ENCODE measurements around the gene ALPK1. TPM values are rescaled to one million over a fixed set of nuclear protein-coding genes. Genes with fewer than 3 reads are reported as not detected.

The ALPK1 gene
- polyA plus RNA-seq, 1 of the 3 experiments (the other 2 are of a cell fraction) = 2.8 TPM

- no peaks in the 10 kb centered on the region for H3K9me3 ChIP-seq
- H3K4me3 ChIP-seq (ENCODE audit: low read depth in 2 of 2, low read length in 1 of 2) = no peak overlapping the region
- H3F3A ChIP-seq (replicated peaks; ENCODE audit: insufficient read depth) = no peaks in the 10 kb centered on the region
- H2AFZ ChIP-seq (ENCODE audit: low read depth) = no peak overlapping the region
- H3K79me2 ChIP-seq (ENCODE audit: insufficient read depth) = no peaks in the 10 kb centered on the region
- H3K4me1 ChIP-seq (ENCODE audit: control insufficient read depth in 1 of 2, insufficient read depth in 2 of 2, low read depth in 1 of 2, low read length in 1 of 2) = peaks cover 0 to 9% of the 10 kb centered on the region in 2 experiments; a peak in 2 of 4 replicates
- TF ChIP-seq RXRA (IDR thresholded peaks at IDR 0.05; ENCODE audit: borderline replicate concordance, low read depth) (no peak), EP300 (IDR thresholded peaks at IDR 0.05; ENCODE audit: borderline replicate concordance in 1 of 2, low read depth in 1 of 2, low read length in 1 of 2) (no peak), GABPA (IDR thresholded peaks at IDR 0.05; ENCODE audit: low read depth) (no peak), POLR2AphosphoS5 (IDR thresholded peaks at IDR 0.05; ENCODE audit: low read depth, low read length) (no peak)
- CTCF ChIA-PET = interaction anchor here (1.6 to 1.7 kb wide), 2 partner anchors 29 to 227 kb away, joined by 4 to 6 read pairs; no protein-coding TSS in a partner anchor
- no peak overlapping the region; a peak in 1 of 4 replicates for H3K27ac ChIP-seq (ENCODE audit: low read depth in 2 of 2, low read length in 1 of 2)
- no peak overlapping the region for H3K9ac ChIP-seq
- no peaks in the 10 kb centered on the region for H3K36me3 ChIP-seq (replicated peaks in 1 of 2; ENCODE audit: control insufficient read depth in 1 of 2, insufficient read depth in 2 of 2, low read length in 1 of 2)
- no peak for DNase-seq
- no peaks in the 10 kb centered on the region for H3K9me2 ChIP-seq
- no peak overlapping the region for H3K4me2 ChIP-seq
- no peaks in the 10 kb centered on the region for H4K20me1 ChIP-seq (ENCODE audit: insufficient read depth)
- H3K27me3 ChIP-seq (ENCODE audit: insufficient read depth) = no peaks in the 10 kb centered on the region
- WGBS (ENCODE audit: low lambda C conversion rate) = 84% methylated on average over 13 of the region's 13 CpGs
- POLR2A ChIA-PET = no interaction called here
Observed at GRCh38 chr4:112377594-112378242, 80.5 kb downstream of the ALPK1 start.

GRCh38 chr4:112378243-112378620 lies 81.1 kb downstream of the ALPK1 start:
- ChIA-PET CTCF (interaction anchor here (1.6 kb wide), 1 partner anchor 30 kb away, joined by 6 read pairs; no protein-coding TSS in a partner anchor), POLR2A (no interaction called here)
- H3K27me3 ChIP-seq (ENCODE audit: insufficient read depth) = no peaks in the 10 kb centered on the region
- no peaks in the 10 kb centered on the region for H3K9me2 ChIP-seq
- H4K20me1 ChIP-seq (ENCODE audit: insufficient read depth) = no peaks in the 10 kb centered on the region
- DNase-seq = no peak
- H3K4me2 ChIP-seq = no peak overlapping the region
- H3K4me1 ChIP-seq (ENCODE audit: control insufficient read depth in 1 of 2, insufficient read depth in 2 of 2, low read depth in 1 of 2, low read length in 1 of 2) = peaks cover 0 to 9% of the 10 kb centered on the region in 2 experiments; a peak in 2 of 4 replicates
- H2AFZ ChIP-seq (ENCODE audit: low read depth) = no peak overlapping the region
- TF ChIP-seq ELF1 (IDR thresholded peaks at IDR 0.05) = no peak
- no peak for TF ChIP-seq TCF12 (IDR thresholded peaks at IDR 0.05)
- no peak for TF ChIP-seq USF1 (IDR thresholded peaks at IDR 0.05; ENCODE audit: borderline replicate concordance, low read depth)
- TF ChIP-seq, protein P1, sequence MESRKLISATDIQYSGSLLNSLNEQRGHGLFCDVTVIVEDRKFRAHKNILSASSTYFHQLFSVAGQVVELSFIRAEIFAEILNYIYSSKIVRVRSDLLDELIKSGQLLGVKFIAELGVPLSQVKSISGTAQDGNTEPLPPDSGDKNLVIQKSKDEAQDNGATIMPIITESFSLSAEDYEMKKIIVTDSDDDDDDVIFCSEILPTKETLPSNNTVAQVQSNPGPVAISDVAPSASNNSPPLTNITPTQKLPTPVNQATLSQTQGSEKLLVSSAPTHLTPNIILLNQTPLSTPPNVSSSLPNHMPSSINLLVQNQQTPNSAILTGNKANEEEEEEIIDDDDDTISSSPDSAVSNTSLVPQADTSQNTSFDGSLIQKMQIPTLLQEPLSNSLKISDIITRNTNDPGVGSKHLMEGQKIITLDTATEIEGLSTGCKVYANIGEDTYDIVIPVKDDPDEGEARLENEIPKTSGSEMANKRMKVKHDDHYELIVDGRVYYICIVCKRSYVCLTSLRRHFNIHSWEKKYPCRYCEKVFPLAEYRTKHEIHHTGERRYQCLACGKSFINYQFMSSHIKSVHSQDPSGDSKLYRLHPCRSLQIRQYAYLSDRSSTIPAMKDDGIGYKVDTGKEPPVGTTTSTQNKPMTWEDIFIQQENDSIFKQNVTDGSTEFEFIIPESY (IDR thresholded peaks at IDR 0.05; ENCODE audit: borderline replicate concordance, low read depth) = no peak
- no peak for TF ChIP-seq CHD2 (IDR thresholded peaks at IDR 0.05; ENCODE audit: low read length, partially characterized antibody)
- TF ChIP-seq RCOR1 (IDR thresholded peaks at IDR 0.05; ENCODE audit: low read length) = no peak
- H3K79me2 ChIP-seq (ENCODE audit: insufficient read depth) = no peaks in the 10 kb centered on the region
- no peaks in the 10 kb centered on the region for H3K9me3 ChIP-seq
- peaks cover 0 to 2% of the 10 kb centered on the region in 2 experiments for H3K36me3 ChIP-seq (replicated peaks in 1 of 2; ENCODE audit: control insufficient read depth in 1 of 2, insufficient read depth in 2 of 2, low read length in 1 of 2)
- no peak overlapping the region for H3K4me3 ChIP-seq (ENCODE audit: low read depth in 2 of 2, low read length in 1 of 2)
- no peak overlapping the region for H3K27ac ChIP-seq (ENCODE audit: low read depth in 2 of 2, low read length in 1 of 2)
- H3K9ac ChIP-seq = no peak overlapping the region
- 94% methylated on average over 3 of the region's 3 CpGs for WGBS (ENCODE audit: low lambda C conversion rate)
- H3F3A ChIP-seq (replicated peaks; ENCODE audit: insufficient read depth) = no peaks in the 10 kb centered on the region
